Ramos (cell line): ENCODE data around the gene TTLL13.

Experiments
- in situ Hi-C: fragments of 300-500 bp; cut with MboI; formaldehyde crosslinking; loops from one replicate; pipeline ENCODE4 v1.14.3; 2022; ENCODE audit warnings: low sequenced_read_pairs; ENCODE audit not compliant: unreplicated experiment

TTLL13 gene, protein sequence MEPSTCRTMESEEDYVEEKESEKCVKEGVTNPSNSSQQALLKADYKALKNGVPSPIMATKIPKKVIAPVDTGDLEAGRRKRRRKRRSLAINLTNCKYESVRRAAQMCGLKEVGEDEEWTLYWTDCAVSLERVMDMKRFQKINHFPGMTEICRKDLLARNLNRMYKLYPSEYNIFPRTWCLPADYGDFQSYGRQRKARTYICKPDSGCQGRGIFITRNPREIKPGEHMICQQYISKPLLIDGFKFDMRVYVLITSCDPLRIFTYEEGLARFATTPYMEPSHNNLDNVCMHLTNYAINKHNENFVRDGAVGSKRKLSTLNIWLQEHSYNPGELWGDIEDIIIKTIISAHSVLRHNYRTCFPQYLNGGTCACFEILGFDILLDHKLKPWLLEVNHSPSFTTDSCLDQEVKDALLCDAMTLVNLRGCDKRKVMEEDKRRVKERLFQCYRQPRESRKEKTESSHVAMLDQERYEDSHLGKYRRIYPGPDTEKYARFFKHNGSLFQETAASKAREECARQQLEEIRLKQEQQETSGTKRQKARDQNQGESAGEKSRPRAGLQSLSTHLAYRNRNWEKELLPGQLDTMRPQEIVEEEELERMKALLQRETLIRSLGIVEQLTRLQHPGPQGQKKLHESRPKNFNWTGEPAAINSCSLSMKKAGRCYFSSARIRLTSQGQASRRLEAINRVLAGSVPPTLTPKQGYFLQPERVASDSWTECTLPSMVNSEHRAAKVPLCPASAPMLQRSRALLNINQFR

DNA sequence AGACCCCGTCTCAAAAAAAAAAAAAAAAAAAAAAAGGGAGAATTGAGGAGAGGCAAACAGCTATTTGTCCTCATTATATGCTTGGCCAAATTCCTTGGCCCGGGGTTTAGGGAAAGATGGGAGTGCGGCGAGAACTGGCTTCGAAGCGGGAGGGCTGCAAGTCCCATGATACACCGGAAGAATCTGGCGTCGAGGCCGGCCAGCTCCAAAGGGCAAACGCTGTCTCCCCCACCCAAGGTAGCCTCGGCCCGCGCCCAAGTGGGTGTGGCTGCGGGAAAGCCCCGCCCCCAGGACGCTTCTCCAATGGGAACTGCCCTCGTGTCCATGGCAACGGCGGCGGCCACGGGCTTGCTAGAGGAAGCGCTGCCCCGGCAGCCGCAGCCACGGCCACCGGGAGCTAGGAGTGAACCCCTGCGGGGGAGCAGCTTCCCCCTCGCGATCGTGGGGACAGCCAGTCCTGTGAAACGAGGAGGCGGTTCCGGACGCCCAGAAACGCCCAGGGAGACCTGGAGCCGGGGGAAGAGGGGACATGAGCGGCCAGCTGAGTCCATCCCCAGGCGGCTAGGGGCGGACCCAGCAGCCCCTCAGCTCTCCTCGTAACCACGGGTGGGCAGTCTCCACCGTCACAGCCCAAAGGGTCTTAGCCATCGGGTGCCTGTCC, at the start of gene TTLL13:
Gene TTLL13 (plus strand): TSS at position 354 of the 661 bp plus-strand sequence. CDS start 1,075 bp downstream, outside the sequence.
- in situ Hi-C loops = no loop called here

DNA sequence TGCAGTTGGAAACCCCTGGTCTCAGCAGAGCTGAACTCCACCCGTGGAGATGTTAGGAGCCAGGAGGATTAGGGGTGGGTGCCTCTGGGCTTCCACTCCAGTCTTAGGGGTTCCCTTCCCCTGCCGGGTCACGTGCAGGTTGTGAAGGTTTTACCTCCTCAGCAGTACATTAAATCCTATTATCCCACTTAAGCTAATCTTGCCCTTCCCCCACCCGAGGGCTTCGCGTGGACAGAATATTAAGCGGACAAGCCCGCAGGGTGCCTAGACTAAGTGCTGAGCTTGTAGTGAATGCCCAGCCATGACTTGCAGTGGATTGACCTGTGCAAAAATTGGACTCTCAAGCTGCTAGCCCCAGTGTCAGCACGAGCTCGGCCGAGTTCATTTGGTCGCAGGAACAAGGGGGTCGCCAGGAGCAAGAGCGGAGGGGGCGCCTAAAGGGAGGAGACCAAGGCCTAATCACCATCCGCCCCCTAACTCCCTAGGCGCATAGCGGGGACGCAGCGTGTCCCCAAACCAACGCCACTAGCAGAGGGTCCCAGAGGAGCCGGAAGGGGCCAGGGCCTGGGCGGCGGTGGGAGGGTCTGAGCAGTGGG, 48.7 kb upstream of the TTLL13 start:
- in situ Hi-C loops = no loop called here

DNA sequence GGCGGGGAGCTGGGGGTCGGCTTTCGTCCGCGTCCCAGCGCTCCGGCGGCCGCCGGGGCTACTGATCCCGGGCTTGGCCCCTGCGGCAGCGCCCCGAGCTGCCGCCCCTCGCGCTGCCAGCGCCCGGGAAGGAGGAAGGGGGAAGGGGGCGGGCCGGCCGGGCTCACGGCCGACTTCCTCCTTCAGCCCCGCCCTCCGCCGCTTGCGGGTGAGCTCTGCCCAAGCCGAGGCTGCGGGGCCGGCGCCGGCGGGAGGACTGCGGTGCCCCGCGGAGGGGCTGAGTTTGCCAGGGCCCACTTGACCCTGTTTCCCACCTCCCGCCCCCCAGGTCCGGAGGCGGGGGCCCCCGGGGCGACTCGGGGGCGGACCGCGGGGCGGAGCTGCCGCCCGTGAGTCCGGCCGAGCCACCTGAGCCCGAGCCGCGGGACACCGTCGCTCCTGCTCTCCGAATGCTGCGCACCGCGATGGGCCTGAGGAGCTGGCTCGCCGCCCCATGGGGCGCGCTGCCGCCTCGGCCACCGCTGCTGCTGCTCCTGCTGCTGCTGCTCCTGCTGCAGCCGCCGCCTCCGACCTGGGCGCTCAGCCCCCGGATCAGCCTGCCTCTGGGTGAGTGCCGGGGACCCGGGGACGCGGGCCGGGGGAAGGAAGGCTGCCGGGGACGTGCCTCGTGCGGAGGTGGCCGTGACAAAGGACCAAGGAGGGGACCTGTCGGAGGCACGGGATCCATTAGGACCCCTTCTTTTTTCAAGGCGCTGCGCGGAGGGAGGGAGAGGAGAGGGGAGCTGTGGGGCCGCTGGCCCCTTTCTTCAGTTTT, 48.0 kb upstream of the TTLL13 start, which contains the start of gene SEMA4B:
Gene SEMA4B (plus strand): TSS at position 201 of the 814 bp plus-strand sequence. CDS start 249 bp downstream, at position 450.
- in situ Hi-C loops = no loop called here

DNA sequence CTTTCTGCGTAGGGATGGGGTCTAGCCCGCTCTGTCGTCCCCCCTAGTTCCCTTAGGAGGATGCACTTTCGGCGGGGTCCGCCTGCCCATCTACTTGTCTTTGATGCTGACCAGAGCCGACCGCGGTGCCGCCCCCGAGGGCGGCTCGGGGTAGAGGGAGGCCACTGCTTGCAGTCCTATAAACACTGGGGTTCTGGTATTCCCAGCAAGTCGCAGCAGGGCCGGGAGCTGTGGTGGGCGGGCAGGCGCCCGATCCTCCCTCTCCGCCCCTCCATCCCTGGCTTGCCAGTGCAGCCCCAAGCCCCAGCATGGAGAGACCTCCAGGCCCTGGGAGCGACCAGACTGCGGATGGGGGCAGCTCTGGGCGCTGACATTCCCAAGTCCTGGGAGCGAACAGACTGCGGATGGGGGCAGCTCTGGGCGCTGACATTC, 47.4 kb upstream of the TTLL13 start:
- in situ Hi-C loops = no loop called here

DNA sequence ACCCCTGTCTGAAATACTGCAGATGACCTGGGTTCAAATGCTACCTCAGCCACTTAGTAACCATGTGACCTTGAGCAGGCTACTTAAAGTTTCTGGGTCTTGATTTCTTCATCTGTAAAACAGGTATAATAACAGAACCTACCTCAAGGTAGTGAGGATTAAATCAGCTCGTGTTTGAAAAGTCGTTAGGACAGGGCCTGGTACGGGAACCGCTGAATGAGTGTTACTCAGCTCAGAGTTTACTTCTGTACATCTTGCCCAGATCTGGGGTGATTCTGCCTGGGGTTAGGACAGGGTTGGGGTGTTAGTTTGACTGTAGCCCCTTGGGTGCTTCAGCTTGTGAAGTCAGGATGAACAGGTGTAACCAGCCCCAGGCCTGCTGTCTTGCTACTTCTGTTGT, 46.4 kb upstream of the TTLL13 start:
- in situ Hi-C loops = no loop called here

DNA sequence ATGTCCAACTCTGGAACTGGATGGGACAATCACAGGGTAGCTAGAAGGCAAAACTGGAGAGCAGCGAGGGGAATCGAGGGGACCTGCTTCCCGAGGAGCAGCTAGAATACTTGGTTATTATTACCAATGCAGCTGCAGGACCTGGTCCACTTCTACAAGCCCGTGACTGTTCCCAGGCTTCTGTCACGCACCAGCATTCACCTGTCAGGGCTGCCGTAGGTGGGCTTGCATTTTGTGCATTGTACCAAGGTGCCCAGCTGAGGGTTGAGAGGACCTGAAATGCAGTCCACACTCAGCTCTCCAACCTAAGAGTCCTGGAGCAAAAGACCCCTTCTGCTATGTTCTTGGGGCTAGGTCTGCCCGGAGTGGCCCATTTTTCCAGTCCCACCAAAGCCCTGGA, 45.9 kb upstream of the TTLL13 start:
- in situ Hi-C loops = no loop called here

DNA sequence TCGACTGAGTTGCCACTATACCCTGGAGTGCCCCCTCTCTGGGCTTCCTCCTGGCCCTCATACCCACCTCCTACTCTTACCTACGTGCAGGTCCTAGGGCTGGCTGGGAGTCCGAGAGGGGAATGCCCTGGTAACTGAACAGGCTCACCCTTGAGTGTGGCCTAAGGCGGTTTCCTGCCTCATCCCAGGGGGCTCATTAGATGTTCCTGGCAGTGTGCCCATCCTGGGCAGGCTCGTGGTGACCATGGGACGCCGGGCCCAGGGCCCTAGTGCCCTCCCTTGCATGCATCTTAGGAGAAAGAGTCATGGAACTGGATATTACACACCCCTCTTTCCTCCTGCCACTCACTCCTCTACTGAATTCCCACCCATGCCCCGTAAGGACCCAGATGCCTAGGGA, 45.4 kb upstream of the TTLL13 start:
- in situ Hi-C loops = no loop called here

DNA sequence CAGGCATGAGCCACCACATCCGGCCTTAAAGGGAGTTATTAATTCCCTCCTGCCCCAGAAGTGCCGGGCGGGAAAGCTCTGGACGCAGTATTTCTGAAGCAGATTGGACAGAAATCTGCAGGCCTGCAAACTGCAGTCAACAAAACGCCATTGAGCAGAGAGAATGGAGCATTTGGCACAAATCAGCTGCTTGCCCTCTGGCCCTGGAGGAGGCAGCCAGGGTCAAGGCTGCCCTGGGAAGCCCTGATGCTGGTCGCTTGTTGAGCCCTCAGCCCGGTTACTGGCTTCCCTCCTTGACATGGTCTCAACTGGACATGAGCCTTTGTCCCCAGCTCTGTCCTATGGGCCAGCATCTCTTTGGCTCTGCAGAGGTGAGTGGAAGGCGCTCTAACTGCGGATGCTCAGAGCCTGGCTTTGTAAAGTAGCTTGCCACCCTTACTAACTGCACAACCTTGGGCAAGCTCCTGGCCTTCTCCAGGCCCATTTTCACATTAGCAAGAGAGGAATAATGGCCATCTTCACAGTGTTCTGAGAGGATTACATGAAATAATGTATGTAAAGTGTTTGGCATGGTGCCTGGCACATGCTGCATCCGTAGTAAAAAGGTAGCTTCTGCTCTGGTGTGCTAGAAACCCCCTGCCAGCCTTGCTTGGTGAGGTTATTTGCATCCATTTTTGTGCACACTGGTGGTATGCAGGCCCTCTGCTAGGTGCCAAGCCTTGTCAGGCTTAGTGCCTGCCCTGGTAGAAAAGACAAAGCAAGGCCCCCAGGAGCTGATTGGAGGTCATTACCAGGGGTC, 44.1 kb upstream of the TTLL13 start:
- in situ Hi-C loops = no loop called here

DNA sequence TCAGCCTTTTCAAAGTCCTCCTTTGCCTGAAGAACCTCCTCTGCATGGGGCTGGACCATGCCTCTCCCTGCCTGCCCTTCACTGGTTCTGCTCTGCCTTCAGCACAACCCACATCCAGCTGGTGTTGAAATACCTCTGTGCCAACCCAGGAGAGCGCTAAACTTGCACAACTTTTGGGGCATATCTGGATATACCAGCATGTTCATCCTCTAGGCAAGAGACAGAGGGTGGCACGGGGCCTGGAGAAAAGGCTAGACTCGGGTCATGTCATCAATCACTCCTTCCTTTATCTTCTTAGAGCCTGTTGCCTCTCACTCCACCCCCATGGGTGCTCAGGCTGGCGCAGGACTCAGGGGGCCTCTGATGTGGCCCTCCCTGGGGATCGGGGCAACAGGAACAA, 43.5 kb upstream of the TTLL13 start:
- in situ Hi-C loops = no loop called here

DNA sequence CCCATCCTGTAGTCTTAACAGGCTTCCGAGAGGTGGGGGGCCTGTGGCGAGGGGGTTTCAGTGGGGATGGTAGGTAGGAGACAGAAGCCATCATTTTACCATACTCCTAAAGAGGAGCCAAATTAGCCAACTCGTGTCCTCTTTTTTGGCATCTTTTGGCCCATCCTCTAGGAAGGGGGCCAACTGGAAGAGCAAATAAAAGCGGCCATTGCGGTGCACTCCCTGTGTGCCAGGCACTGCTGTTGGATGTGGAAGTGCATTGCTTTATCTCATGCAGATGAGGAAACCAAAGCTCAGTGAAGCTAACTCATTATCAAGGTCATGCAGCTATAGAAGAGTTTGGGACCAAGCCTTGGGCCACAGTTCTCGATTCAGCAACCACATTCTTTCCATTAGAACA, 42.1 kb upstream of the TTLL13 start:
- in situ Hi-C loops = no loop called here

DNA sequence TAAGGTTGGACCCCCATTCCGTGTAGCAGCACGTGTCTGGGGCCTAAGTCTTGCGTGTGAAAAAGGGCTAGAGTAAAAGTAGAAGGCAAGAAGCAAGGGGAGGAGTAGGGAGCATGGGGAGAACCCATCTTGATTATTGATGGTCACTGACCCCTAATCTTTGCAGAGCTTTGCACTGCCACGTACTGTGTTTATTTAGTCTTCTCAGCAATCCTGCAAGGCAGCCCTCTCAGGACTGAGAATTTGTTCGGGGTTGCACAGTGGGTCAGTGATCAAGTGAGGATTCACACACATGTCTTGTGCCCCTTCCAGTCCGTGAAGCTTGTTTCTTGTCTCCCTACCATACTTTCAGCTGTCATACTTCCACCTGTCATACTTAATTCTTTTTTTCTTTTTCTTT, 41.0 kb upstream of the TTLL13 start:
- in situ Hi-C loops = no loop called here

DNA sequence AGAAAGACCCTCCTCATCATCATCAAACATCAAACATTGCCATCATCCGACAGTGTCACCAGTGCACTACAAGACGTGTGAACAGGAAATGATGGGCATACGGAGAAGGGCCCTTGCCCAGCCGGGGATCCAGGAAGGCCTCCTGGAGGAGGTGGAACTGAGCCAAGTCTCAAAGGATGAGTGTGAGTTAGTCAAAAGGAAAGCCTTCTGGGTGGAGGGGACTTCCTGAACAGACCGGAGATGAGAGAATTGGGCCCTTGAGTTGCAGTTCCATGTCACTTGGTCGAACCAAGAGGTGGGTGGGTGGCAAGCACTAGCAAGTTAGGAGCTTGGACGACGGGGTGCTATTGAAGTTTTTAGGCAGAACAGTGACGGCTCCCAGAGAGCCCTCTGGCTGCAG, 39.8 kb upstream of the TTLL13 start:
- in situ Hi-C loops = no loop called here

DNA sequence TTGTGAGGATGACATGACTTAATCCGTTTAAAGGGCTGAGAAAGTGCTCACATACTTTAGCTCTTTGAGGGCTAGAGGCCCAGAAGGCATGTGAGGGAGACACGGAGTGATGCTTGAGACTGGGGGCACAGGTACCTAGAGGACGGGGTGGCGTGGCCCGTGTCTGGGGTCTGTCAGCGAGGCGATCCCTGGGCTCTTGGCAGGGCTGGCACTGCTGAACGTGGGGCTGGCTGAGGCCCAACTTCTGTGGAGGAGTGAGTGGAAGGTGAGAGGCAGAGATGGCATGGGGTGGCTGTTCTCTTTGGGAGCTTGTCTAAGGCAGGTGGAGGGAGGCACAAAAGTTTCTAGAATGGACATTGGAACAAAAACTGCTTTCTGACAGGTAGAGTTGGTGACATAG, 38.8 kb upstream of the TTLL13 start:
- in situ Hi-C loops = no loop called here

DNA sequence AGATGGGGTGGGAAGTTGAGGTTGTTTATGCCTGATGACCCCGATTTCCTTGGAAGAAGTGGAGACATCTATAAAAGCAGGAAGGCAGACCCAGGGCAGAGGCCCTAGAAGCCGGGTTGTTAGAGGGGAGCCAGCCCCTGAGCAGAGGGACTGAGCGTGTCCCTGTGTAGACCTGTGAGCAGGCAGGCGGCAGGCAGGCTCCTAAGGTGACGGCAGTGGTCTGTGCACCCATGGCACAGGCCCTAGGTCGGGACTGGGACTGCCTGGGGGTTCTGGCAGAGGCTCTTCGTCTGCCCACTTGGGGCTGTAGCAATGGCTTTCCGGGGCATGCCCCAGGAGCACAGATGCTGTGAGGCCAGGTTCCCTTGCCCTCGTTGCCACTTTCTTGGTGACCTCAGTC, 38.3 kb upstream of the TTLL13 start:
- in situ Hi-C loops = no loop called here

DNA sequence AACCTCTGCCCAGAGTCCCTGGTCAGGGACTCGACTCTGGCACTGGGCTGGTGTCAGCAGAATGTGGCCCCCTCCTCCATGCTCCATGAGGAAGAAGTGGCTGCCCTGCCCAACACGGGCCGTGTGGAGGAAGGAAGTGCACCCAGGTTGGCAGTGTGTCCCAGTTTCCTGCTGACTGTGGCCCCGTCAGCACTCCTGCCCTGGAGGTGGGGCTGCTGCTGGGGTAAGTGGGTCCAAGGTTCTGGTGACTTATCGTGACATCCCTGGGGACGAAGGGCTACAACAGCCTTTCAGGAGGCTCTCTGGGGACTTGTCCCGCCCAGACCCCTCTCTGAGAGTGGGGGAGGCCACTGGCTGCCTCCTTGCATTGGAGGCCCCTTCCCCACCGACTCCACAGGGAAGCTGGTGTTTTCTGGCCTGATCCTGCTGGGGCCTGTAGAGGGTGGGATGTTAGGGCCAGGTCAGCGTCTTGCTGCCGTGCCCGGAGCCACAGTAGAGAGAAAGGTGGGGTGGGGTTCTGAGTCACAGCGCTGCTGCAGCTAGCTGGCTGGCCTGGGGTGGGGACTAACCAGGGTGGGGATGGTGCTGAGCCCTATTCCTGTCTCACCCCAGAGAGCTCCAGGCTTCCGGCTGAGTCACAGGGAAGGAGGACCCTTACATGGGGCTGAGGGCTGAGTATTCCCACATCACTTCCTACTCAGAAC, 37.8 kb upstream of the TTLL13 start:
- in situ Hi-C loops = no loop called here

DNA sequence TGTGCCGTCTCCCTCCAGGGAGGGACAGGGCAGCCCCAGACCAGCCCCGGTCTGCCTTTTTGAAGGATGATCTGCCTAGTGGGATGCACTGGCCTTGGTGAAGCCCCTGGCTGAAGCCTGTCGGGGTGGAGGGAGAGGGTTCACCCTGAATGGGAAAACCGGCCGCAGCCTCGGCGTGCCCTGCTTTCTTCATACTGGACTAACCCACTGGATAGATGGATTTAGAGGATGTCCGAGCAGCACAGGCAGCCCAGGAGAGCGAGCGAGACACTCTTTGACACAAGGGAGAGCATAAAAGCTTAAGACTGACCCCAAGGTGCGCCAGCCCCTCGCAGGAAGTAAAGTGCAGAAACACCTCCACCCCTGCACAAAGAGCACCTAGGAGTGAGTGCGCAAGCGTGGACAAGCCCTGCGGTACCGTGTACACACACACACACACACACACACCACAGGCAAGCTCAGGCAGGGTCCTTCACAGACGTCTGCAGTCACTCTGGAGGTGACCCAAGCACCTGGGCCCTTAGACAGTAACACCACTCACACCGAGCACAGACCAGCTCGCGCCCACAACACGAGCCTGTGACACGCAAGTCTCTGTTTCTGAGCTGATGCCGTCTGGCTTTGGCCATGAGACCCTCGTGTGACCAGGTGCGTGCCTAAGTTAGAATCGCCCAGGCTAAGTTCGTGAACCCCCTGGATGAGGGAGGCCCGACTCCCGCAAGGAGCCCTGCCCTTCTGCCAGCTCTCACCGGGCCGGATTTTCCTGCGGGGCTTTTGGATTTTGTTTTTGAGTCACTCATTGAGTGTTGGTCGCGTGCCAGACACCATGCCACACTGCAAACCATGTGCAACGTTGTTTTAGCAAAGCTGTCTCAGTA, 36.9 kb upstream of the TTLL13 start:
- in situ Hi-C loops = no loop called here

DNA sequence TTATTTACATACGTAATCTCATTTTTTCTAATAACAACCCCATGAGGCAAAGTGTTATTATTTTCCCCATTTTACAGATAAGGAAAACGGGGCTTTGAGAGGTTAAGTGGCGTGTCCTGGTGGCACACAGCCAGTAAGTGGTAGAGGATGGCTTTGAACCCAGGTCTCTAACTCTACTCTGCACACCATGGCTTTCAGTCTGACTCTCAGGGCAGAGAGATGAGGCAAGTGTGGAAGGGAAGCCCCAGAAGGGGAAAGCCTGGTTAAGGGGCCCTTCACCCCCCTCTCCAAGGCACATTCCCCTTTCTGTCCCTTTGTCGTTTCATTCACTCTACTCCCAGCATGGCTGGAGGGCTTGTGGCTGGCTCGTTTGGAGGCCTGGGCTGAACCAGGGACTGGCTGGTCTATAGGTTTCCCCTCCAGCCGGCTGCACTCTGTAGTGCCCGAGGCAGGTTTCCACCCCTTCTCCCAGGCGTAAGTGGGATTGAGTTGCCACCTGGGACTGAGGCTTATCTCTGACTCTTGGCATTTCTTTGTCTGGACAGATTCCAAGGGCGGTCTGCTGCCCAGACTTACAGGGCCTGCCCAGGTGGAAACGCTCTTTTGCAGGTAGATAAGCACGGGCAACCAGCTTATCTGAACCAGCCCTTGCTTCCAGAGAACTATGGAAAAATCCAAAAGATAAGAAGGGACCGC, 36.1 kb upstream of the TTLL13 start:
- in situ Hi-C loops = no loop called here
